Gastrocnemius medialis (tissue), 4 donors: ENCODE results near the gene RFX7.

Experiments
- CTCF ChIP-seq, 5 experiments: fragments of 450-650 bp in 3 of 5; fragments of 200-600 bp in 2 of 5; sonication (generic) in 2 of 5; IDR thresholded peaks in 4 of 5; conservative IDR thresholded peaks in 1 of 5; 1 replicate in 4 of 5; 2 replicates in 1 of 5; pipeline ENCODE4 v1.5.1; 2016 to 2019; ENCODE audit warnings: antibody characterized with exemption in 5 of 5, mild to moderate bottlenecking in 3 of 5, moderate library complexity in 3 of 5
- POLR2A ChIP-seq, 2 donors: fragments of 450-650 bp; IDR thresholded peaks; one replicate each; pipeline ENCODE4 v1.6.1; 2017; ENCODE audit warnings: antibody characterized with exemption in 2 of 2, mild to moderate bottlenecking in 2 of 2, moderate library complexity in 2 of 2

- TF ChIP-seq CTCF (IDR thresholded peaks at IDR 0.05 in 4 of 5, conservative IDR thresholded peaks at IDR 0.05 in 1 of 5) (no peak), POLR2A (IDR thresholded peaks at IDR 0.05) (no peak)
Observed at GRCh38 chr15:56184516-56184915, 59.2 kb downstream of the RFX7 start.
